ENCODE results near the gene HSPG2. TPM values are rescaled to one million over a fixed set of nuclear protein-coding genes. Genes with fewer than 3 reads are reported as not detected.
A peak's percentile ranks its signal among the peaks of the same experiment; 100 is the strongest.

HSPG2 gene
- total and polyA plus RNA-seq, 10 of the 15 experiments (the other 5 are each of a cell fraction or from before 2014, with no cell fraction given): 0.30 to 3.4 (median 0.73) TPM; not detected in 2

DNA sequence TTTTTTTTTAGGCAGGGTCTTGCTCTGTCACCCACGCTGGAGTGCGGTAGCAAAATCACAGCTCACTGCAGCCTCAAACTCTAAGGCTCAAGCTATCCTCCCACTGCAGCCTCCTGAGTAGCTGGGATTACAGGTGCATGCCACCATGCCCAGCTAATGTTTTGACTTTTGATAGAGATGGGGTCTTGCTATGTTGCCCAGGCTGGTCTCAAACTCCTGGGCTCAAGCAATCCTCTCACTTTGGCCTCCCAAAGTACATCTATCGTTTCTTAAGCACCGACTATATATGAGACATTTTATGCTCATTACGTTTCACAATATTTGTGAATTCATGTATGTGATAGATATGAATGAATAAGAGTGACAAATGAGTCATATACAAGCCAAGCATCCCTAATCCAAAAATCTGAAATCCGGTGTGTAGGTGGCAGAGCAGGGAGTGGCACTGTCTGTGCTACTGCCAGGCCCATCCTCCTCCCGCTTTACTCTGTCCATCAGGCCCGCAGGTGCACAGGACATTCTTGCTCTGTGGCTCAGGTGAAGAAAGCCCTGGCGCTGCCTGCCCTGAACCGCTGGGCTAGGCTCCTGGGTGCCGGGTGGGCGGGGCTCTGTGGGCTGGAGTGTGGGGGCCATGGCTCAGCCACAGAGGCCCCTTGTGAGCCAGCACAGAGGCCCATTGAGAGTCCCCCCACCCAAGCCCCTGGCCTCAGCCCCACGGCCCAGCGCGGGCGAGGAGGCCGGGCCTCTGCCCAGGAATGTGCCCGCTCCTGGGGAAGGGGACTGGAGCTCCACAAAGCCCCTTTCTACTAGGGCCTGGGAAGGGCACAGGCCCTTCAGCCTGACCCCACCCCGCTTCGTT lies 45.3 kb downstream of the HSPG2 start (continued):
- TF ChIP-seq CHD1 (IDR thresholded peaks at IDR 0.05; ENCODE audit: low read depth, low read length): no peak
- no peak for TF ChIP-seq ZNF384 (IDR thresholded peaks at IDR 0.05; ENCODE audit: borderline replicate concordance, low read depth, low read length)
- TF ChIP-seq, protein P1, sequence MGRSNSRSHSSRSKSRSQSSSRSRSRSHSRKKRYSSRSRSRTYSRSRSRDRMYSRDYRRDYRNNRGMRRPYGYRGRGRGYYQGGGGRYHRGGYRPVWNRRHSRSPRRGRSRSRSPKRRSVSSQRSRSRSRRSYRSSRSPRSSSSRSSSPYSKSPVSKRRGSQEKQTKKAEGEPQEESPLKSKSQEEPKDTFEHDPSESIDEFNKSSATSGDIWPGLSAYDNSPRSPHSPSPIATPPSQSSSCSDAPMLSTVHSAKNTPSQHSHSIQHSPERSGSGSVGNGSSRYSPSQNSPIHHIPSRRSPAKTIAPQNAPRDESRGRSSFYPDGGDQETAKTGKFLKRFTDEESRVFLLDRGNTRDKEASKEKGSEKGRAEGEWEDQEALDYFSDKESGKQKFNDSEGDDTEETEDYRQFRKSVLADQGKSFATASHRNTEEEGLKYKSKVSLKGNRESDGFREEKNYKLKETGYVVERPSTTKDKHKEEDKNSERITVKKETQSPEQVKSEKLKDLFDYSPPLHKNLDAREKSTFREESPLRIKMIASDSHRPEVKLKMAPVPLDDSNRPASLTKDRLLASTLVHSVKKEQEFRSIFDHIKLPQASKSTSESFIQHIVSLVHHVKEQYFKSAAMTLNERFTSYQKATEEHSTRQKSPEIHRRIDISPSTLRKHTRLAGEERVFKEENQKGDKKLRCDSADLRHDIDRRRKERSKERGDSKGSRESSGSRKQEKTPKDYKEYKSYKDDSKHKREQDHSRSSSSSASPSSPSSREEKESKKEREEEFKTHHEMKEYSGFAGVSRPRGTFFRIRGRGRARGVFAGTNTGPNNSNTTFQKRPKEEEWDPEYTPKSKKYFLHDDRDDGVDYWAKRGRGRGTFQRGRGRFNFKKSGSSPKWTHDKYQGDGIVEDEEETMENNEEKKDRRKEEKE (IDR thresholded peaks at IDR 0.05): no peak
- no peak for TF ChIP-seq KAT2A (conservative IDR thresholded peaks at IDR 0.05; ENCODE audit: control insufficient read depth, low read depth, low read length)

DNA sequence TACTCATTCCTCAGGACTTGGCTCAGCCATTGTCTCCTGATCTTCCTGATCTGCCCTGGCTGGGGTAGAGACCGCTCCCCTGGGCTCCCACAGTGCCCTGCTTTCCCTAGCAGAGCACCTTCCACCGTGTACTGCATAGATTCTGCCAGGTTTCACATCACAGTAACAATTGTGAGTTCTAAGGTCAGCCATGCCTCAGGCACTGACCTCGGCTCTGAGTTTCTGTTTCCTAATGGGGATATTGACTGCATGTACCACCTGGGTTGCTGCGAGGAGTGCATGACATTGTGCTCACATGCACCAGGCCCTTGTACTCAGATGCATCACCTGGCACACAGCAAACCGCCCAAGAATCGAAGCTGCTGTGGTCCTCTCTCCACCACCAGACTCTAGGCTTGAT lies 46.0 kb downstream of the HSPG2 start:
- H3K36me3 ChIP-seq (ENCODE audit: control insufficient read depth in 2 of 2, insufficient read depth in 2 of 2, low read length in 1 of 2): no peaks in the 10 kb centered on the region
- SMC1A ChIA-PET (ENCODE audit: uncharacterized antibody, unreplicated experiment): interaction anchor here (1.0 kb wide), 1 partner anchor 25 kb away, joined by 3 read pairs; no protein-coding TSS in a partner anchor
- RAD21 ChIA-PET (ENCODE audit: unreplicated experiment): no interaction called here
- H3K4me3 ChIP-seq: no peak overlapping the region
- TF ChIP-seq CBX5 (IDR thresholded peaks at IDR 0.05; ENCODE audit: low read depth): no peak
- TF ChIP-seq PAX8 (IDR thresholded peaks at IDR 0.05): no peak
- H3K9me3 ChIP-seq (replicated peaks; ENCODE audit: control insufficient read depth, insufficient read depth, low read length): no peaks in the 10 kb centered on the region
- H3K79me2 ChIP-seq (ENCODE audit: control insufficient read depth, insufficient read depth, low read length): no peaks in the 10 kb centered on the region
- no peak overlapping the region for H2AFZ ChIP-seq (ENCODE audit: control insufficient read depth, low read depth, low read length)
- in situ Hi-C loops (cut with MboI): no loop called here
- intact Hi-C loops (cut with micrococcal nuclease; ENCODE audit: unreplicated experiment): no loop called here
- no peak overlapping the region for H3K27ac ChIP-seq (ENCODE audit: control insufficient read depth, insufficient read depth)
- H3K27me3 ChIP-seq (replicated peaks in 1 of 2; ENCODE audit: control insufficient read depth in 2 of 2, insufficient read depth in 2 of 2, low read length in 1 of 2): no peaks in the 10 kb centered on the region; a peak in 1 of 4 replicates
- 17% methylated on average over 6 of the region's 6 CpGs for WGBS (ENCODE audit: insufficient coverage, insufficient replicate concordance, low lambda C conversion rate, missing lambda C conversion rate)
- FAIRE-seq: no peak
- no peak overlapping the region for H3K9ac ChIP-seq (ENCODE audit: control insufficient read depth, insufficient read depth, low read length)
- POLR2A ChIA-PET: no interaction called here
- no TSS peak for BruUV-seq (replicated peaks)
- no peak for DNase-seq (ENCODE audit: low read depth, low spot score)
- H3K4me1 ChIP-seq (ENCODE audit: control insufficient read depth, insufficient read depth, low read length): no peaks in the 10 kb centered on the region
- CTCF ChIA-PET: no interaction called here
- no peaks in the 10 kb centered on the region for H4K20me1 ChIP-seq (ENCODE audit: control insufficient read depth, insufficient read depth)
- no peak overlapping the region for H3K4me2 ChIP-seq (ENCODE audit: control insufficient read depth, insufficient read depth)
- ATAC-seq: peak; percentile 21; the same call in 1 of the 3 replicates

All from GM12878 (cell line).